NCI-H2081 (cell line): ENCODE results near the gene AHNAK2.
"Not testable (repeated sequence)": the region's sequence is repeated elsewhere in the genome, so short reads cannot be mapped to it uniquely, and the experiment has no call there.

ENCODE experiments used
- DNase-seq, 2 experiments: peaks; one replicate each; lab custom pipeline; 2025; lab: John Stamatoyannopoulos, UW

Gene AHNAK2

GRCh38 chr14:104953896-104954656 is 24.1 kb downstream of the AHNAK2 start:
- DNase-seq = no peak

- DNase-seq = no peak
These were observed 25.1 kb downstream of the AHNAK2 start for GRCh38 chr14:104953097-104953496.

- not testable (repeated sequence) for DNase-seq
These were observed 26.1 kb downstream of the AHNAK2 start for GRCh38 chr14:104951863-104952657.

GRCh38 chr14:104950701-104951100 is 27.5 kb downstream of the AHNAK2 start:
- not testable (repeated sequence) for DNase-seq

- DNase-seq = no peak
These were observed 28.2 kb downstream of the AHNAK2 start for GRCh38 chr14:104950021-104950420.

GRCh38 chr14:104949406-104949955 is 28.7 kb downstream of the AHNAK2 start:
- not testable (repeated sequence) for DNase-seq

- DNase-seq = no peak
These were observed 29.5 kb downstream of the AHNAK2 start for GRCh38 chr14:104948736-104949031.

- DNase-seq = not testable (repeated sequence)
These were observed 30.1 kb downstream of the AHNAK2 start for GRCh38 chr14:104947881-104948735.

- DNase-seq = not testable (repeated sequence)
These were observed 31.0 kb downstream of the AHNAK2 start for GRCh38 chr14:104947201-104947600.

GRCh38 chr14:104945986-104946965 is 31.9 kb downstream of the AHNAK2 start:
- DNase-seq = not testable (repeated sequence)

- not testable (repeated sequence) for DNase-seq
These were observed 32.9 kb downstream of the AHNAK2 start for GRCh38 chr14:104945266-104945665.

GRCh38 chr14:104944436-104945205 is 33.6 kb downstream of the AHNAK2 start:
- not testable (repeated sequence) for DNase-seq

- DNase-seq = not testable (repeated sequence)
These were observed 34.2 kb downstream of the AHNAK2 start for GRCh38 chr14:104944016-104944308.

- DNase-seq = not testable (repeated sequence)
These were observed 34.8 kb downstream of the AHNAK2 start for GRCh38 chr14:104943216-104944015.

- DNase-seq = no peak
These were observed 35.6 kb downstream of the AHNAK2 start for GRCh38 chr14:104942586-104942985.

GRCh38 chr14:104941508-104942365 is 36.4 kb downstream of the AHNAK2 start:
- no peak for DNase-seq

- DNase-seq = no peak
These were observed 37.5 kb downstream of the AHNAK2 start for GRCh38 chr14:104940526-104941150.
